GOT3 (cell line): ENCODE results near the gene FCN2.

ENCODE experiments used
- DNase-seq: peaks from one replicate; lab custom pipeline; 2025; ENCODE audit warnings: mixed read lengths; lab: John Stamatoyannopoulos, UW

The FCN2 gene

DNA sequence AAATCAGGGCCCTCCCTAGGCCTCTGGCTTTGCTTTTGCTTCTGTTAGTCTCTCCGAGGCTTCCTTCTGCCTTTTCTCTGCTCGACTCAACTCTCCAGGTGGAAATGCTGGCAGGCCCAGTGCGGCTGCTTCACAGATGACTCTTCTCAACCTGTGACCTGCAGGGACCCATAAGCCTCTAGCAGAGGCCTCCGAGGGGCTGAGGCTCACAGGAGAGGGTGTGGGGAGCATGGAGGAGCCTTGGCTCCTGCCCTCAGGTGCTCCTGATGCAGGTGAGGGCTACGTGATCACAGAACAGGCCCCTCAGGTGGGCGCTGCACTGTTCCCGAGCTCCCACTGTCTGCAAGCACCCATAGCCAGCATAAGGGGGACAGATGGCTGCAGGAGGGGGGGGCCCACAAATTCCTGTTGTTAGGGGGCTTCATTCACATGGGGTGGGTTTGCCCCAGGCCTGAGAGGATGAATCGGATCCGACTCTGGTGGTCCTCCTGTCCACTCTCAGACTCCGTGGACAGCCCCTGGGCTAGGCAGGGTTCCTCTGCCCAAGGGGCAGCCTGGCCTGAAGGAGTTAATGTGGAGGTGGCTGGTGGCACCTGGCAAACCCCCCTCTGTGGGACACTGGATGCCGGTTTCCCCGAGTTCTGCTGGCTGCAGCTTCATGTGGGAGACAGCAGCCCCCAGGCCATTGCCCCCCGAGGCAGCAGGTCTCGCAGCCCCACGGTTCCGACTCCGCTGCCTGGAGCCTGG is 10.9 kb upstream of the FCN2 start:
- no peak for DNase-seq

DNA sequence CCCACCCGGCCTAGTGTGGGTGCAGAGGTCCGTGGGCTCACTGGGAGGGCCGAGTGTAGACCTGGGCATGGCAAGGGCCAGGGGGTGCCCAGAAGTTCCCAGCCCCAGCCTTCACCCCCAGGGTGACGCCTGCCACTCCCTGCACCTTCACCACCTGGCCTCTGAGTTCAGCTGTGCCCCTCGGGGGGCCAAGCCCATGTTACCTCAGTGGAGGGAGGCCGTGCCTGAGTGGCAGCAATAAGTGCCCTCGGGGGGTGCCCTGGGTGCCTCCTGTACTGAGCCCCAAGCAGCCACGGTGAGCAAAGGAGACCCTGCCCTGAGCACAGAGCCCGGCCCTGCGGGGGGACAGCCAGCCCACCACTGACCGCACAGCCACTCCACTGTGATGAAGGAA is 10.3 kb upstream of the FCN2 start:
- DNase-seq: no peak

DNA sequence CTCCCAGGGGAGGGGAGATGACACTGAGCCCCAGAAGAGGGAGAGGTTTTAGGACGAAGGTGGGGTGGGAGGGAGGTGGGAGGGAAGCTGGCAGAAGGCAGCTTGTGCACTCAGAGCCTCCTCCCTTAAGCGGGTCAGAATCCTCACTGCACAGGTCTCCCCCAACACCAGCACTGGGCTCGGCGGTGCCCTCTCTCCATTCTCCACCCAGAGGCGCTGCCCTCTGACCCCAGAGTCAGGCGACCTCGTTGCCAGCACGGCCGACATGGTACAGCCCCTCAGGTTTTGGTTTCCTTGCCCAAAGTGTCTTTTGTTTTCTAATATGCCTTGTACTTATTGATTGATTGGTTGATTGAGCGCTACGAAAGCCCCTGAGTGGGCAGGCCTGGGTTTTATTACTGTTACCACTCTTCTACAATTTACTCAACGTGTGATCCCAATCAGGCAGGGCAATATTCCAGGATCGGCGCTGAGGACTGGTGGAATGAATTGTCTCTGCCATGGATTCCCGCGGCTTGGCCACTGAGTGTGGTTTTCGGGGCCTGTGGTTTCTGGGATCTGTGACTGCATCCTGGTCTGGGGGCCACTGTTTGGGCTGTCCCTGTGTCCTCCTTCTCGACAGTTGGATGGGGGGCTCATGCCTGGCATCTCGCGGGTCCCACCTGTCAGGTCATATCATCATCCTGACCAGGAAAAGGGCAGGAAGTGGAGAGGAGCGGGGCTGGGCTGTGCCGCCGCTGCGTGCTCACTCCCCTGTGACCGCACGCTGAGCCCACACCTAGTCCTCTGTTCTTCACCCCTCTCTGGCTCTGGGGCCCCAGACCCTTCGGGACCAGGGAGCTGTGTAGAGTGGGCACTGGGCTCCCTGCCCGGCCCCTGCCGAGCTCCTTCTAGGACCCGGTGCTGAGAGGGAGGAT is 9.6 kb upstream of the FCN2 start:
- no peak for DNase-seq

DNA sequence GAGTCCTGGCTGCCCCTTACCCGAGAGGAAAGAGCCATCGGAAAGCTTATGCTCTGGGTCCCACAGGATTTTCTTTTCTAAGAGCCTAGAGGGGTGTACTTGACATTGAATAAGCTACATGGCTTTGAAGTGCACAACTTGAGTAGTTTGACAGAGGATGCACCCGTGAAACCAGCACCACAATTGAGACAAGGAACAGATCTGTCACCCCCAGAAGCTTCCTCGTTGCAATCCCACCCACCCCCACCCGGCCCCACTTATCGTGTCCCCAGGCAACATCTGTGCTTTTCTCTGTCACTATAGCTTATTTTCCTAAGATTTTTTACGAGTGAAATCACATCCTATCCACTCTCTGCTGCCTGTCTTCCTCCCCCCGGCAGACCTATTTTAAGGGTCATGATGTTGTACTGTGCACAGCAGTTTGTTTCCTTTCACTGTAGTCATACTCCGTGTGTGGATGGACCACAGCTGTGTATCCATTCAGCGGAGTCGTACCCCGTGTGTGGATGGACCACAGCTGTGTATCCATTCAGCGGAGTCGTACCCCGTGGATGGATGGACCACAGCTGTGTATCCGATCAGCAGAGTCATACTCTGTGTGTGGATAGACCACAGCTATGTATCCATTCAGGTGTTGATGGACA is 8.8 kb upstream of the FCN2 start:
- DNase-seq: no peak

DNA sequence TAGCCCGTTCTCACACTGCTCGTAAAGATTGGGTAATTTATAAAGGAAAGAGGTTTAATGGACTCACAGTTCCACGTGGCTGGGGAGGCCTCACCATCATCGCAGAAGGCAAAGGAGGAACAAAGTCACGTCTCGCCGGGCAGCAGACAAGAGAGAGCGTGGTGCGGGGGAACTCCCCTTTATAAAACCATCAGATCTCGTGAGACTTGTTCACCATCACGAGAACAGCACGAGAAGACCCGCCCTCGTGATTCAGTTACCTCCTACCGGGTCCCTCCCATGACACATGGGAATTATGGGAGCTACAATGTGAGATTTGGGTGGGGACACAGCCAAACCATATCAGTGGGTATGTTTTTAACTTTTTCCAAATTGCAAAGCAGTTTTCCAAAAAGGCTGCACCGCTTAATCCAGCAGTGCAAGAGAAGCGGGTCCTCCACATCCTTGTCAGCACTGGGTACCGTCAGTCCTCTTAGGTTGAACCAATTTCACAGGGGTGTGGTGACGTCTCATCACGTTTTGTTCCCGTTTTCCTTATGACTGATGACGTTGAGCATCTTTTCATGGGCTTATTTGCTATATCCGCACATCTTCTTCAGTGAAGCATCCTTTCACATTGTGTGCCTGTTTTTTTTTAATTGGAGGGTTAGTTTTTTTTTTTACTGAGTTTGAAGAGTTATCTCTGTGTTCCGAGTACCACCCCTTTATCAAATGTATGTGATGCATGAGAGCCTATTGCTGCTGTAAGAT is 8.0 kb upstream of the FCN2 start:
- no peak for DNase-seq

DNA sequence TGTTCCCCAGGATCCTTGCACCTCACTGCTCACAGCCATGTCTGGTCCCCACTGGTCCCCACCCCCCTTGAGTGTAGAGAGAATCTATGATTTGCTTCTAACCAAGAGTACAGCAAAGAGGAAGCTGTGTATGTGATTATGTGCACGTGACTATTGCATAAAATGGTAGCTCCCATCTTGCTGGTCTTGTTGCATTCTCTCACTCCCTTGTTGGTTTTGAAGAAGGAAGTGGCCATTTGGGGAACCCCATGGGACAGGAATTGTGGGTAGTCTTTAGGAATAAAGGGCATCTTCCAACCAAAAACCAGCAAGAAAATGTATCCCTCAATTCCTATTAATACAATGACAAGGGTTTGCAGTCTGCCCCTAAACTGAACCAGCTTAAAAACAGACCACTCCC is 5.2 kb upstream of the FCN2 start:
- no peak for DNase-seq

DNA sequence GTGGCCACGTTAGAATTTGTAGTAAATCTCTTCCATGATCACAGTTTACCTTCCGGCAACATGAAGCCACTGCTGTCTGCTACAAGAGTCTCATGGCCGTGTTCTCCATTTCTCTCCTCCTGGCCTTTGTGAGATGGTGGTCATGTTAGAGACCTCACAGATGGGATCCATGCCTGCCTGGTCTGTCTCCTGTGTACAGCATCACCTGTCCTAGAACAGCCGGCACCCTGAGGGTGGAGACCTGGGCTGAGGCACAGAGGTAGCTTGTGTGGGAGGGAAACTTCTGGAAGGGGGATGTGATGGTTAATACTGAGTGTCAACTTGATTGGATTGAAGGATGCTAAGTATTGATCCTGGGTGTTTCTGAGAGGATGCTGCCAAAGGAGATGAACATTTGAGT is 3.1 kb upstream of the FCN2 start:
- DNase-seq: no peak

DNA sequence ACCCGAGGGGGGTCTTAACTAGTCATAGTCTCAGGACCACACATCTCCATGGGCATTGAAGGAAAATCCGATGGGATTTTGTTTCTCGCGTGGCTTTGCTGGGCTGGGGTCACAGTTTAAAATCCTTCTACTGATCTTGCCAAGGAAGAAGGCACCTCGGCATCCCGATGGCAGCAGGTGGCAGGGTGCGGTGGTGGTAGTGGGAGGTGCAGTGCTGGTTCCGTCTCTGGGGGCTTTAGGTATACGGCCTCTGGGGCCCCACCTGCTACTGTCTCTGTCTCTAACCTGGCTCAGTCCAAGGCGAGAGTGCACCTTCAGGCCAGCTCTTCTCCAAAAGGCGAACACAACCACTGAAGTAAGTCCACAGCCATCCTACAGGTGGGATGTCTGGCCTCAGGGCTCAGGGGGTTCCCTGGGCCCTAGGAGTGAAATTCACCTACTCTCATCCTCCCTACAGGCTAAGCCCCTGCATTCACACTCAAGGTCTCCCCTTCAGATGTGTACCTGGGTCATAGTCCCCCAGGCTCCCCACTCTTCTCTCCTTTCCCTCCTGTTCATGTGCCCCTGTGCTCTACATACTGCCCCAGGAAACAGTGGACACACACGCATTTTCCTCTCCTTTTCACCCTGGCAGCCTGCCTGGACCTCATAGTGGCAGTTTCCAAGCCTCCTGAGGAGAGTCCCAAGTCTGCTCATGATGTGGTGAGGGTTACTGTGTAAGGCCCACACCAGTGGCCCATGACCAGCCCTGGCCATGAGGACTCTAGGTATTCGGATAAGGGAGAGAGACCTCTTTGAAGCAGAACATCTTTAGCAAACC is 736 bp upstream of the FCN2 start:
- DNase-seq: no peak

DNA sequence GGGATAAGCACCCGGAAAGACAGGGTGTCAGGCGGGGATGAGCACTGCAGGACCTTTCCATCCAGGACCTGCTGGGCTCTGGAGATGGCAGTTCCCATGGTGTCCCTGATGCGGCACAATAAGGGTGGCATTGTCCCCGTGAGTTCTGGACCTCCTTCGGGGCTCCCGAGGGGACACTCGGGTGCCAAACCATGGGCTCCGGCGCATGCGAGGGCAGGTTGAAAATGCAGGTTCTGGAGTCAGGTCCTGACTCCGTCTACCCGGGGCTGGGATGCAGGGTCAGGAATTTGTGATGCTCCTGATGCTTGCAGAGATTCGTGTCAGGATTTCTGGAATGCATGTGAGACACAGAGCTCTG is 682 bp downstream of the FCN2 start:
- no peak for DNase-seq

DNA sequence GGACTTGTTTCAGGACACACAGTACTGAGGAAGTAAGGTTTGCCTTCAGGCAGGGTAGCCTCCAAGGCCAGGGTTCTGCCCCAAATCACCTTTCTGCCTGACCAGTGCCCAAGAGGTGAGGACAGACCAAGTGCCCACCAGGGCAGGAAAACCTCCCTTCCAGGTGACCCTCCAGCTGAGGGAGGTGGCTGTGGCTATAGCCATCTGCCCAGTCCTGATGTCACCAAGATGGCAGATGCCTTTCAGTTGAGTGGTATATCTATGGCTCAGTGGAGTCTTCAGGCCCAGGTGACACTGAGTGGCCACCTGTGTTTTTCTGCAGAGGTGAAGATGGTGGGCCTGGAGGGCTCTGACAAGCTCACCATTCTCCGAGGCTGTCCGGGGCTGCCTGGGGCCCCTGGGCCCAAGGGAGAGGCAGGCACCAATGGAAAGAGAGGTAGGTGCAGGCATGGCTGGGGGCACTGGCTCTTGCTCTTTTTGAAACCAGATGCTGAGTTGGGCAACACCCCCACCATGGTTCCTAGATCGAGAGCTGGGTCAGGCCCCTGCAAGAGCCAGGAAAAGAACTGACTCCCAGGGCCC is 1.7 kb downstream of the FCN2 start:
- no peak for DNase-seq

DNA sequence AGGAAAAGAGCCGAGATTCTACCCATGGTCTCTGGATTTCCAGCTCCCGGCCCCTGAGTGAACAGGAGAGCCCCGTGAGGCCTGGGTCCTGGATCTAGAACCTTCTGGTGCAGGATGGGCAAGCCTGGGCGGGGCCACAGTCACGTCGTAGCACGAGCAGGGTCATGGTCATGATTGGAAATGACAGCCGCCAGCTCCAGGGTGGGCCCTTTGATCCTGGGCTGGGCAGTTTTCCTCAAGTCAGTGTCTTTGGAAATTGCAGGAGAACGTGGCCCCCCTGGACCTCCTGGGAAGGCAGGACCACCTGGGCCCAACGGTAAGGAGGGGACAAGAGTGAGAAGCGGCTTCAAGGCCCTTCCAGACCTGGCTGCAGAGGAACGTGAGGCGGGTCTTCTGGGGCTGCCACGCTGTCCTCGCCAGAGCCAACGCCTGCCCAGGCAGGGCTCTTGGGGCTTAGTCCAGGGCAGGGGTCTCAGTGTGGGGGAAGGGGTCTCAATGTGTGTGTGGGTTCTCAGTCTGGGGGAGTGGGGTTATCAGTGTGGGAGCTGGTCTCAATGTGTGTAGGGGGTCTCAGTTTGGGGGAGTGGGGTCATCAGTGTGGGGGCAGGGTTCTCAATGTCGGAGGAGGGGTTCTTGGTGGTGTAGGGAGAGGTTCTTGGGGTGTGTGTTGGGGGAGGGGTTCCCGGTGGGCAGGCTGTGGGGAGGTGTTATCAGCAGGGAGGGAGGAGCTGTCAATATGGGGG is 2.6 kb downstream of the FCN2 start:
- DNase-seq: no peak

DNA sequence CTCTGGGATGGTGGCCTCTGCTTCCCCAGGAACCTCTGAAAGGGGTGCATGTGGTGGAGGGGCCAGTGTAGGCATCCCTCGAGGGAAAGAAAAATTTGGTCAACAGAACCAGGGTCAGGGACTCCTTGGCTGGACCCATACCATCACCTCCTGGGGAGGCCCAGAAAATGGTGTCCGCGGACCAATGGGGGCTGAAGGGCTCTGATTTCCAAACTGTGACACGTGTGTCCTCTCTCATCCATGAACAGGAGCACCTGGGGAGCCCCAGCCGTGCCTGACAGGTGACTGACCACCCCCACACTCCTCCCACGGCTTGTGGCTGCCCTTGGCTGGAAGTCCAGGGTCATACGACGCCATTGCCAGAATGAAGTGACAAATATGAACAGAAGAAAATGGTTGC is 3.9 kb downstream of the FCN2 start:
- DNase-seq: no peak

DNA sequence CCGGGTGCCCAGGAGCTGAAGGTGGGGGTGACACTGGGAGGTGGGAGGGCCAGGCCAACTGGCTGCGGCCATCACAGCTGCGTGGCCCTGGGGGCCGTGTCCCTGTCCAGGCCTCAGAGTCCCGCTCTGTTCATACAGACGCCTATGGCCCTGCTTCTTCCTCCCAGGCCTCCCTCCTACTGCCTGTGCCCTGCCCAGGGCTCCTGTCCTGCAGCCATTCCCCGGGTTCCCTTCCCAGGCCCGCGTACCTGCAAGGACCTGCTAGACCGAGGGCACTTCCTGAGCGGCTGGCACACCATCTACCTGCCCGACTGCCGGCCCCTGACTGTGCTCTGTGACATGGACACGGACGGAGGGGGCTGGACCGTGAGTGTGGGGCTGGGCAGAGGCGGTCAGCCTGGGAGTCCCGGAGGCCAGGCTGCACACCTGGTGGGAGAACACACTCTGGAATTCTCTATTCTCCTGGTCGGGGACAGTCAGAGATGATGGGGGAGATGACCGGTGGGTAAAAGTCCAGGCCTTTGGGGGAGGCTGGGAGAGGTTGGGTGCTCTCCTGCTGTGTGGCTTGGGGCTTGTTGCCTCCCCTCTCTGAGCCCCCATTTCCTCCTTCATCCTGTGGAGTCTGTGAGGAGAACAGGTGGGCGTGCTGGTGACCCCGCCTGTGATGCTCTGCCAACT is 4.5 kb downstream of the FCN2 start:
- no peak for DNase-seq

DNA sequence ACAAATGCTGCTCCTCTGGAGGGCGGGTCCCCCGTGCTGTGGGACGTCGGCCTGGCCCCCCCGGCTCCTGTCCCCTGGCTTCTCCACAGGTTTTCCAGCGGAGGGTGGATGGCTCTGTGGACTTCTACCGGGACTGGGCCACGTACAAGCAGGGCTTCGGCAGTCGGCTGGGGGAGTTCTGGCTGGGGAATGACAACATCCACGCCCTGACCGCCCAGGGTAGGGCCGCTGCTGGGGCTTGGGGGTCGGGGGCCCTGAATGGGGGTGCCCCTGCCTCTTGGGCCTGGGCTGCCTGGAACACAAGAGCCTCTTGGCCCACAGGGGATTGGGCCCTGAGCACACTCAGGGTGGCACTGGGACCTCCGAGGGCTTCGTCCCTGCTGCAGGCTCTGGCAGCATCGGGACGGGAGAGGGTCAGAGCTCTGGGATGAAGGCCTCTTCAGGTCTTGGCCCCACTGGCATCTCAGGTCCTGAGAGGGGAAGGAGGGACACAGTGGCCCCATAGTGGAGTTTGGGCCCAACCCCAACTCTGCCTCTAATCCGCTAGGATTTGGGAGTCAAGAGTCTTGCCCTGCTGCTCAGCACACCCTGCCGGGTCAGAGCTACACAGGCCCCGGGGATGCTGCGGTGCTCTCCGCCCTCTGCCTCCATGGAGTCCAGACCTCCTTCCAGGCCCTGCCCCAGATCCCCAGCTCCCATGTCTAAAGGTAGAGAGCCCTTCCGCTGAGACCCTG is 5.2 kb downstream of the FCN2 start:
- DNase-seq: no peak

DNA sequence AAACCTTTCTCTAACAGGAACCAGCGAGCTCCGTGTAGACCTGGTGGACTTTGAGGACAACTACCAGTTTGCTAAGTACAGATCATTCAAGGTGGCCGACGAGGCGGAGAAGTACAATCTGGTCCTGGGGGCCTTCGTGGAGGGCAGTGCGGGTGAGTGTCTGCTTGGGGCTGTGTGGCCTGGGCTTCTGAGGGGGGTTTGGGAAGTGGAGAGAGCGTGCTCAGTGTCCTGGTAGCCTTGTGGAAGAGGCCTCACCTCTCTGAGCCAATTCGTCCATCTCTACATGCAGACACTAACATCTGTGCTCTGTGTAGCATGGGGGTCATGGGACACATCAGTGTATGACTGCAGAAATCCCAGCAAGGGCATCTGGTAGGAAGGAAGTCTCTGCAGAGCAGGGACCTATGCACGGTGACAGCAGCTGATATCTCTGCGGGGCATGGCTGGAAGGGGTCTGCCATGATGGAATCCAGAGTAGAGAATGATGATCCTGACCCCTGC is 5.9 kb downstream of the FCN2 start:
- no peak for DNase-seq

DNA sequence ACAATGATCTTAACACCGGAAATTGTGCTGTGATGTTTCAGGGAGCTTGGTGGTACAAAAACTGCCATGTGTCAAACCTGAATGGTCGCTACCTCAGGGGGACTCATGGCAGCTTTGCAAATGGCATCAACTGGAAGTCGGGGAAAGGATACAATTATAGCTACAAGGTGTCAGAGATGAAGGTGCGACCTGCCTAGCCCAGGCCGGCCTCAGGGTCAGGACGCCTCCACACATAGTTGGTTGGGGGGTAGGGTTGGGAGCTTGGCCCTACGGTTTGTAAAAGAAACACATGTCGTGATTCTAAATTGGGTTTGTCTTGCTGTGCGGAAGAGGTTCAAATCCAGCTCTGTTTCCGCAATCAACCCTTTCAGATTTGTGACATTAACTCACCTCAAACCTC is 6.6 kb downstream of the FCN2 start:
- DNase-seq: no peak

DNA sequence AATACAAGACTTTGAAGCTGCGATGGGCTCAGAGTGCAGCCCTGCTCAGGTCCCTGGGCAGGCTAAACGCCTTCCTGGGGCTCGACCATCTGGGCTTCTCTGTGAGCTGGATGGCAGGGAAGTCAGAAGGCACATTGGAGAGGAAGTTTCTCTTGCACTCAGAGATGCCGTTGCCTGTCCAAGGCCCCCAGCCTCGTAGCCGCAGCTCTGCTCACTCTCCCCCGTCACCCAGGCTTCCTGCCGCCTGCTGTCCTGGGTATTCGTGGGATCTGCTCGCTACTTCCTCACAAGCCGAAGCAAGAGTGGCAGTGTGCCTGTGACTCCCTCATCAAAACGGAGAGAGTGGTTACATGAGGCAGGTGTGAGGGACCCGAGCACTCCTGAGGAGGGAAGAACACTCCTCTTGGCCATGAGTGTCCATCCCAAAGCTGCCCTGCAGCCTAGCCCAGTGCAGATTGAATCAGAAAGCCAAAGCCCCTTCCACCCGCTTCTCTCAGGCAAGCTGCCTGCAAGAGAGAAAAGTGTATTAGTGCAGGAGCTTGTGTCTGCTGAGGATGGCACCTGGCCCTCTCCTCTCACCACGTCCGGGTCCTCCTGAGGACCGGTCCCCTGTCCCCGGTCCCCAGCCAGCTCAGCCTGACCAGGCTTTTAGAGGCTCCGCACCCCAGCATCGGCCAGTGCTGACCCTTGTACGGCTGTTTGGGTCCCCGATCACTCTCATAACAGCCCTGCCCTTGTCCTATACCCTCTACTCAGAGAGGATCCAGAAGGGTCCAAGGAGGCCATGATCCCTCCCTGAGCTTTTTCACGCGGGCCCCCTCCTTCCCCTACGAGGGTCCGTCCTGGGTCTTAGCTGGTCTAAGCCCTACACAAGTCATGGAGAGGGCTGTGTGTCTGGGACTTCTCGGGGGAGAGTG is 7.3 kb downstream of the FCN2 start:
- no peak for DNase-seq
